GM12864 (cell line): Measurements from ENCODE around the gene RAD51AP1.

Source experiments
- DNase-seq: peaks from one replicate; pipeline ENCODE4 v3.0.0-alpha.2; 2011; ENCODE audit warnings: low read depth
- H3K4me3 ChIP-seq: 2 replicates; pipeline ENCODE4 v1.5.1; 2011; ENCODE audit warnings: mild to moderate bottlenecking, low read depth, low read length, control low read depth
- CTCF ChIP-seq: IDR thresholded peaks from 2 replicates; pipeline ENCODE4 v1.5.1; 2011; ENCODE audit warnings: low read depth, mild to moderate bottlenecking, moderate library complexity, low read length, control low read depth, inconsistent platforms; ENCODE audit errors: missing control alignments

The RAD51AP1 gene

GRCh38 chr12:4589941-4590340 is 51.3 kb downstream of the RAD51AP1 start:
- H3K4me3 ChIP-seq: no peak overlapping the region
- no peak for TF ChIP-seq CTCF
- DNase-seq: no peak

DNA sequence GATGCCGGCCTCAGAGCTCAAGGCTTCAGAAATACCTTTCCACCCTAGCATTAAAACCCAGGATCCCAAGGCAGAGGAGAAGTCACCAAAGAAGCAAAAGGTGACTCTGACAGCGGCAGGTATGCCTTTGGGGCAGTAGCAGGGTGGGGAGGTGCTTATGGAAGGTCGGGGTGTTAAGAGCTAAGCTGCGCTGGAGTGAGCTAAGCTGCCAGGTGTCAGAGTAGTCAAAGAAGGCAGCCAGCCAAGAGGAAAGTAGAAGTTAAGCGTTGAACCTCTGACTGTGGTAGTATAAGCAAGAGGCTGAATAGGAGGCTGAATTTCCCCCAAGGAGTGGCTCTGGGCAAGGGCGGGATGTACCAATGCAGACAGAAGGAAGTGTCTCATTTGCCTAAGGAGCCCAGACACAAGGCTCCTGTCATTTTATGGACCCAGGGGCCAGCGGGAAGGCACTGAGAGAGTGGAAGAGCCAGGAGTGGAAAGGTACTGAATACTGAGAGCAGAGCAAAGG is 52.5 kb downstream of the RAD51AP1 start:
- TF ChIP-seq CTCF: no peak
- DNase-seq: no peak
- no peak overlapping the region for H3K4me3 ChIP-seq

GRCh38 chr12:4595881-4596280 is 57.2 kb downstream of the RAD51AP1 start:
- TF ChIP-seq CTCF: no peak
- H3K4me3 ChIP-seq: no peak overlapping the region
- no peak for DNase-seq

DNA sequence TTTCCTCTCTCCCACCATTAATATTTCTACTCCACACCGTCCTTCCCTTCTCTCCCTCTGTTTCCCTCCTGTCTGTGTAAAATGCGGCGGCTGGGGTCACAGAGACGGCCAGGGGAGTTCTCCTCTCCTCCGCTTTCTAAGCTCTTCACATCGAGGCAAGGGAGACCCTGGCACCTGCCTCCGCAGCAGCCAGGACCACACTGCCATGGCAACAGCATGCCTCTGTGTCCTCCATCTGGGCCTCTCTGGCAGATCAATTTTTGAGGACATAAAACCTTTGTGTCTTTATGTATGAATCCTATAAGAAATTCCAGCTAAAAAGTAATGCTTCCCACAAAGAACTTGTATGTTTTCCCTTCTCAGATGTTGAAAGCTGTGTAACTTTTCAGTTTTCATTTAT is 64.7 kb downstream of the RAD51AP1 start:
- no peak for TF ChIP-seq CTCF
- H3K4me3 ChIP-seq: no peak overlapping the region

GRCh38 chr12:4603946-4604345 is 65.3 kb downstream of the RAD51AP1 start:
- no peak for DNase-seq
- no peak for TF ChIP-seq CTCF
- H3K4me3 ChIP-seq: no peak overlapping the region

More for the DNA sequence above, 64.7 kb downstream of the RAD51AP1 start:
- DNase-seq: no peak

- DNase-seq: peak; percentile 74
- TF ChIP-seq CTCF: peak; percentile 99
- peak overlapping the region; percentile 76 for H3K4me3 ChIP-seq
Observed at GRCh38 chr12:4604684-4605193, 66.0 kb downstream of the RAD51AP1 start.

- no peak for TF ChIP-seq CTCF
- H3K4me3 ChIP-seq: no peak overlapping the region
- no peak for DNase-seq
Observed at GRCh38 chr12:4607056-4607455, 68.4 kb downstream of the RAD51AP1 start.
